ENCODE data around the gene NKX6-2. TPM values are rescaled to one million over a fixed set of nuclear protein-coding genes. Genes with fewer than 3 reads are reported as not detected.

Gene NKX6-2
- polyA plus RNA-seq, 1 experiment = not detected

GRCh38 chr10:132804785-132805426 lies 19.0 kb upstream of the NKX6-2 start:
- POLR2A ChIA-PET = no interaction called here
- no peak for TF ChIP-seq CTCF (IDR thresholded peaks at IDR 0.05; ENCODE audit: insufficient read depth, low read depth, low read length)
- CTCF ChIA-PET = interaction anchor here (1.1 kb wide), 2 partner anchors 17 to 150 kb away, joined by 3 read pairs; no protein-coding TSS in a partner anchor

DNA sequence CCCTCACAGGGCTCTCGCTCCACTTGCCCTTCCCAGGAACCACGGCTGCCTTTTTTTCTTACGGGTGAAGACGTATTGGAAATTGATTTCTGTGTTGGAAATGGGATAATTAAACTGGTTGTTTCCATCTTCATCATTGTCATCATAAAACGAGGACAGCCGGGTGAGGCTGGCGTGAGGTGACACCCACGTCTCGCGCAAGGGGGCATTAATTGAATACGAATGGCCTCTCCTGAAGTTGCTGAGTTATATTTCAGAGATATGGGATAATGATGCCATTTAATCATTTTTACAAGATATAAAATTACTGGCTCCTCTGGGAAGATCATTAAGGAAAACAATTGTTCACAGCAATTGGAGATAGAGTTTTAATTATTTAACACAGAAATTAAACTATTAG lies 18.3 kb upstream of the NKX6-2 start:
- Histone ChIP-seq H3K36me3 (ENCODE audit: control insufficient read depth, insufficient read depth, low read length) (no peaks in the 10 kb centered on the region), H3K4me3 (ENCODE audit: low read depth, low read length) (no peak overlapping the region), H3K27me3 (ENCODE audit: control insufficient read depth, insufficient read depth, low read length) (peaks cover 5% of the 10 kb centered on the region; the same call in 1 of the 2 replicates)
- POLR2A ChIA-PET = no interaction called here
- TF ChIP-seq CTCF (IDR thresholded peaks at IDR 0.05; ENCODE audit: insufficient read depth, low read depth, low read length) = no peak
- no peak for DNase-seq (ENCODE audit: low read depth)
- CTCF ChIA-PET = no interaction called here

More at GRCh38 chr10:132804785-132805426, 19.0 kb upstream of the NKX6-2 start:
- no peak for DNase-seq (ENCODE audit: low read depth)
- Histone ChIP-seq H3K36me3 (ENCODE audit: control insufficient read depth, insufficient read depth, low read length) (no peaks in the 10 kb centered on the region), H3K27me3 (ENCODE audit: control insufficient read depth, insufficient read depth, low read length) (peaks cover 5% of the 10 kb centered on the region; the same call in 1 of the 2 replicates), H3K4me3 (ENCODE audit: low read depth, low read length) (no peak overlapping the region)

- Histone ChIP-seq H3K4me3 (ENCODE audit: low read depth, low read length) (no peak overlapping the region), H3K27me3 (ENCODE audit: control insufficient read depth, insufficient read depth, low read length) (peaks cover 5% of the 10 kb centered on the region; the same call in 1 of the 2 replicates), H3K36me3 (ENCODE audit: control insufficient read depth, insufficient read depth, low read length) (no peaks in the 10 kb centered on the region)
- DNase-seq (ENCODE audit: low read depth) = no peak
- POLR2A ChIA-PET = no interaction called here
- CTCF ChIA-PET = interaction anchor here (0.9 kb wide), 1 partner anchor 149 kb away, joined by 3 read pairs; no protein-coding TSS in a partner anchor
- no peak for TF ChIP-seq CTCF (IDR thresholded peaks at IDR 0.05; ENCODE audit: insufficient read depth, low read depth, low read length)
These were observed 17.7 kb upstream of the NKX6-2 start for GRCh38 chr10:132803416-132804210.

GRCh38 chr10:132802694-132803320 lies 16.9 kb upstream of the NKX6-2 start:
- Histone ChIP-seq H3K4me3 (ENCODE audit: low read depth, low read length) (no peak overlapping the region), H3K27me3 (ENCODE audit: control insufficient read depth, insufficient read depth, low read length) (peaks cover 5% of the 10 kb centered on the region; the same call in 1 of the 2 replicates), H3K36me3 (ENCODE audit: control insufficient read depth, insufficient read depth, low read length) (no peaks in the 10 kb centered on the region)
- DNase-seq (ENCODE audit: low read depth) = no peak
- ChIA-PET CTCF (interaction anchor here (0.9 kb wide), 1 partner anchor 148 kb away, joined by 3 read pairs; no protein-coding TSS in a partner anchor), POLR2A (no interaction called here)
- TF ChIP-seq CTCF (IDR thresholded peaks at IDR 0.05; ENCODE audit: insufficient read depth, low read depth, low read length) = no peak

DNA sequence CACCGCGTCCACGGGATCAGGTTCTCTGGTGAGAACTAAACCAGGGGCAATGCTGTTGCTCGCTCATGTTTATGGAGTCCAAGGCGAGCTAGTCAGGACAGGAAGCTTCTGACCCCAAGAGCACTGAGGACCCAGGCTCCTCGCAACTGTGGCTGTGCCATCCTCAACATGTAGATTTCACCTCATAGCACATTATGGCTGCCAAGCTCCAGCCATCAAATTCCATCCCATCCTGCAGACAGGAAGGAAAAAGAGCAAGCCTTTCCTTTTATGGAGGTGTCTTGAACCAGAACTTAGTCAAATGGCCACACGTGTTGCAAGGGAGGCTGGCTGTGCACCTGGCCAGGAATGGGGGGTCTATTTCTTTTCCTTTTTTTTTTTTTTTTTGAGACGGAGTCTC lies 16.1 kb upstream of the NKX6-2 start:
- peaks cover 5% of the 10 kb centered on the region; the same call in 1 of the 2 replicates for H3K27me3 ChIP-seq (ENCODE audit: control insufficient read depth, insufficient read depth, low read length)
- POLR2A ChIA-PET = no interaction called here
- CTCF ChIA-PET = no interaction called here
- DNase-seq (ENCODE audit: low read depth) = no peak
- H3K36me3 ChIP-seq (ENCODE audit: control insufficient read depth, insufficient read depth, low read length) = no peaks in the 10 kb centered on the region
- no peak overlapping the region for H3K4me3 ChIP-seq (ENCODE audit: low read depth, low read length)
- no peak for TF ChIP-seq CTCF (IDR thresholded peaks at IDR 0.05; ENCODE audit: insufficient read depth, low read depth, low read length)
